Right atrium auricular region (tissue), 2 donors: Measurements from ENCODE around the gene HUS1. TPM values are rescaled to one million over a fixed set of nuclear protein-coding genes. Genes with fewer than 3 reads are reported as not detected.

Experiments used
- DNase-seq: peaks from one replicate; pipeline ENCODE4 v3.0.0-alpha.2; 2019; ENCODE audit warnings: low spot score
- H3K27ac ChIP-seq, 2 donors: fragments of 200-600 bp; sonication (generic); 1 replicate in 1 of 2; 2 replicates in 1 of 2; pipeline ENCODE4 v1.5.1; 2016 to 2019
- H3K27me3 ChIP-seq, 2 donors: fragments of 200-600 bp; sonication (generic); one replicate each; pipeline versions ENCODE4 v1.5.1 to v1.6.0; 2017 to 2019
- H3K36me3 ChIP-seq: fragments of 200-600 bp; sonication (generic); one replicate; pipeline ENCODE4 v1.5.1; 2016
- H3K4me1 ChIP-seq, 2 donors: fragments of 200-600 bp; sonication (generic); one replicate each; pipeline versions ENCODE4 v1.5.1 to v1.6.0; 2017 to 2019
- H3K4me3 ChIP-seq, 2 donors: fragments of 200-600 bp; sonication (generic); 1 replicate in 1 of 2; 2 replicates in 1 of 2; pipeline ENCODE4 v1.5.1; 2017 to 2019; ENCODE audit warnings: mild to moderate bottlenecking in 1 of 2, moderate library complexity in 1 of 2
- H3K9me3 ChIP-seq, 2 donors: fragments of 200-600 bp; sonication (generic); one replicate each; pipeline ENCODE4 v1.5.1; 2019
- total RNA-seq, 2 donors: library from RNA; depleted of rRNA; stranded (reverse); fragments of >200 nt; gene quantifications; one replicate each; pipeline ENCODE4 v1.1.0, GENCODE V29; 2016
- TF ChIP-seq, protein P1 (sequence below), 2 donors: fragments of 200-600 bp; sonication (generic); IDR thresholded peaks; one replicate each; pipeline ENCODE4 v1.5.1; 2019; ENCODE audit warnings: antibody characterized with exemption in 2 of 2

Gene HUS1
- total RNA-seq, 2 donors from 2014 or later = 19.7 to 25.4 TPM

DNA sequence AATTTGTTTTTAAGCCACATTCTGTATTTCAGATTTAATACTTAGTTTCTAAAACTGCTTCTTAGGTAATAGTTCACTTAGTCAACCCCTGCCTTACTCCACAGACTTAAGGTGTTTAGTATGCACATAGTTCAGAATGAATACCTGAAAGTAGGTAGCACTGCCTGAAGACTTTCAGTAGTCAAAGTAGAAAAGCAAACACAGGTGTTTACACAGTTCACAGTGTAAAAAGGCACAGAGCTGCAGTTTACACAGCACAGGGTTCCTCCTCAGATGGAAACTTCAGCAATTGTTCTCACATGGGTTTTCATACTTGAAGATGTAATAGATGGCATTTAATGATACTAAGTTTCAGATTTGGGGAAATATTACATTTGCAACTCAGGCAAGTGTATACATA is 28.0 kb downstream of the HUS1 start:
- H3K36me3 ChIP-seq = peaks cover 21% of the 10 kb centered on the region
- H3K27ac ChIP-seq = no peak overlapping the region
- peaks cover 0 to 6% of the 10 kb centered on the region in 2 donors for H3K4me1 ChIP-seq
- no peak overlapping the region for H3K4me3 ChIP-seq
- no peaks in the 10 kb centered on the region for H3K27me3 ChIP-seq
- TF ChIP-seq, protein P1, sequence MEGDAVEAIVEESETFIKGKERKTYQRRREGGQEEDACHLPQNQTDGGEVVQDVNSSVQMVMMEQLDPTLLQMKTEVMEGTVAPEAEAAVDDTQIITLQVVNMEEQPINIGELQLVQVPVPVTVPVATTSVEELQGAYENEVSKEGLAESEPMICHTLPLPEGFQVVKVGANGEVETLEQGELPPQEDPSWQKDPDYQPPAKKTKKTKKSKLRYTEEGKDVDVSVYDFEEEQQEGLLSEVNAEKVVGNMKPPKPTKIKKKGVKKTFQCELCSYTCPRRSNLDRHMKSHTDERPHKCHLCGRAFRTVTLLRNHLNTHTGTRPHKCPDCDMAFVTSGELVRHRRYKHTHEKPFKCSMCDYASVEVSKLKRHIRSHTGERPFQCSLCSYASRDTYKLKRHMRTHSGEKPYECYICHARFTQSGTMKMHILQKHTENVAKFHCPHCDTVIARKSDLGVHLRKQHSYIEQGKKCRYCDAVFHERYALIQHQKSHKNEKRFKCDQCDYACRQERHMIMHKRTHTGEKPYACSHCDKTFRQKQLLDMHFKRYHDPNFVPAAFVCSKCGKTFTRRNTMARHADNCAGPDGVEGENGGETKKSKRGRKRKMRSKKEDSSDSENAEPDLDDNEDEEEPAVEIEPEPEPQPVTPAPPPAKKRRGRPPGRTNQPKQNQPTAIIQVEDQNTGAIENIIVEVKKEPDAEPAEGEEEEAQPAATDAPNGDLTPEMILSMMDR (IDR thresholded peaks at IDR 0.05) = no peak
- DNase-seq = no peak
- no peaks in the 10 kb centered on the region for H3K9me3 ChIP-seq

- Histone ChIP-seq H3K4me1 (peaks cover 0 to 9% of the 10 kb centered on the region in 2 donors), H3K4me3 (no peak overlapping the region), H3K27me3 (no peaks in the 10 kb centered on the region), H3K36me3 (peaks cover 14% of the 10 kb centered on the region), H3K9me3 (no peaks in the 10 kb centered on the region), H3K27ac (no peak overlapping the region)
- DNase-seq = no peak
- TF ChIP-seq, protein P1 (IDR thresholded peaks at IDR 0.05) = peak in 1 of 2 donors; percentile 17
Measured at GRCh38 chr7:47950714-47951113, 28.7 kb downstream of the HUS1 start.

DNA sequence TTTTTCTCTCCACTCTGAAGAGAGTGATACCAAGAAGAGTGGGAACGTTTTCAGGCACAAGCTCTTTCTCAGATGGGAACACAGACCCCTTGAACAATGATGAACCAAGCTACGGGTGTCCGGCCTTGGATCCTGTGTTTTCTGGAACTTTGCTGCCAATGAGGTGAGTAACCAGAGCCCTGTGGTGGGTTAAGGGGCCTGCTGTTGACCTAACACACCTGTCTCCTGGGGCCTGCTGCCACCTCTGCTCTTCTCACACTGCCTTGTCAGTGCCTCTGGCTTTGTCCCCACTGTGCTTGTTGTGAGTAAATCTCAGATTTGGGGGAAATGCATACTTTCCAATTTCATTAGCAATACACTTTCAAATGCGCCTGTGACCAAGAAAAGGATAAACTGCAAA is 29.7 kb downstream of the HUS1 start:
- Histone ChIP-seq H3K27ac (peak overlapping the region; percentile 2 to 38), H3K9me3 (no peaks in the 10 kb centered on the region)
- TF ChIP-seq, protein P1 (IDR thresholded peaks at IDR 0.05) = no peak

GRCh38 chr7:47948141-47948790 is 31.1 kb downstream of the HUS1 start, which contains the start of gene PKD1L1:
Gene PKD1L1 (minus strand): TSS chr7:47948466. CDS start chr7:47948440, 26 bp downstream.
- no peak within 1 kb of the TSS for H3K4me3 ChIP-seq
- no peaks in the 10 kb centered on the region for H3K9me3 ChIP-seq
- H3K36me3 ChIP-seq = no peaks in the 10 kb centered on the region
- H3K27me3 ChIP-seq = no peaks in the 10 kb centered on the region
- TF ChIP-seq, protein P1 (IDR thresholded peaks at IDR 0.05) = no peak
- no peak for DNase-seq
- H3K27ac ChIP-seq = peak within 1 kb of the TSS; percentile 44 to 57
- peaks cover 0 to 20% of the 10 kb centered on the region in 2 donors for H3K4me1 ChIP-seq

More for the DNA sequence above, 29.7 kb downstream of the HUS1 start:
- Histone ChIP-seq H3K36me3 (peaks cover 6% of the 10 kb centered on the region), H3K4me3 (no peak overlapping the region), H3K27me3 (no peaks in the 10 kb centered on the region), H3K4me1 (peaks cover 0 to 20% of the 10 kb centered on the region in 2 donors)
- DNase-seq = no peak

DNA sequence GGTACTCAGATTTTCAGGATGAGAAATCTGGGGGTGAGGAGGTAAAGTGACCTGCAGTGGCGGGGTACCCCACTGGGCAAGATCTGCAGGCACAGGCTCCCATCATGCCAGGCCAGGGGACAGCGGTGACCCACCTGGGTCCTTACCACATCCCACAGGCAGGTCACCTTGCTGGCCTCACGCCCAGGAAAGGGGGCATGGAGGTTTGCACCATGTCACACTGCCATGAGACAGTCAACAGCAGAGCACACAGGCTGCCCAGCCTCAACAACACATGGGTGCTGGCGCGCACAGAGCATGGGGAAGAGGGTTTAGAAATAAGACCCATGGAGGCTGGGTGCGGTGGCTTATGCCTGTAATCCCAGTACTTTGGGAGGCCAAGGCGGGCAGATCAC is 32.1 kb downstream of the HUS1 start:
- H3K9me3 ChIP-seq = no peaks in the 10 kb centered on the region

More for the DNA sequence above, 32.1 kb downstream of the HUS1 start:
- Histone ChIP-seq H3K27ac (peak overlapping the region; percentile 39 to 57), H3K36me3 (no peaks in the 10 kb centered on the region), H3K27me3 (no peaks in the 10 kb centered on the region), H3K4me1 (peaks cover 0 to 23% of the 10 kb centered on the region in 2 donors), H3K4me3 (no peak overlapping the region)
- DNase-seq = no peak
- TF ChIP-seq, protein P1 (IDR thresholded peaks at IDR 0.05) = no peak
